WI38 (cell line): ENCODE results near the gene C1RL.

Experiments
- H3K4me3 ChIP-seq: 2 replicates; pipeline ENCODE4 v1.5.1; 2011; ENCODE audit warnings: low read depth, mild to moderate bottlenecking, control low read depth, low read length
- CTCF ChIP-seq: IDR thresholded peaks from 2 replicates; pipeline ENCODE4 v1.5.1; 2012; ENCODE audit warnings: low read depth, mild to moderate bottlenecking, control low read depth, low read length

The C1RL gene

GRCh38 chr12:7108796-7109571, at the start of gene C1RL:
C1RL (minus strand) TSS chr12:7109214; CDS start chr12:7109180, 34 bp downstream.
- H3K4me3 ChIP-seq, result peak within 1 kb of the TSS; percentile 64
- peak; percentile 95 for TF ChIP-seq CTCF

- no peak for TF ChIP-seq CTCF
- H3K4me3 ChIP-seq, result no peak overlapping the region
These were observed 48.4 kb upstream of the C1RL start for GRCh38 chr12:7157391-7157790.

GRCh38 chr12:7156259-7157197, 47.5 kb upstream of the C1RL start:
- H3K4me3 ChIP-seq, result no peak overlapping the region
- TF ChIP-seq CTCF, result no peak

GRCh38 chr12:7155471-7156034, 46.5 kb upstream of the C1RL start:
- H3K4me3 ChIP-seq, result no peak overlapping the region
- TF ChIP-seq CTCF, result no peak

GRCh38 chr12:7154901-7155470, 46.0 kb upstream of the C1RL start:
- H3K4me3 ChIP-seq, result no peak overlapping the region
- no peak for TF ChIP-seq CTCF

GRCh38 chr12:7154042-7154441, 45.0 kb upstream of the C1RL start:
- no peak overlapping the region for H3K4me3 ChIP-seq
- TF ChIP-seq CTCF, result no peak
